GM21737 (cell line): ENCODE data around the gene CHCHD3.

Experiments used
- ATAC-seq: cut with Tn5 transposase; IDR thresholded peaks from one replicate; pipeline ENCODE4 v1.9.1; 2021; ENCODE audit warnings: mild to moderate bottlenecking, moderate library complexity; ENCODE audit not compliant: unreplicated experiment

The CHCHD3 gene

GRCh38 chr7:132756484-132756990 lies 325.4 kb downstream of the CHCHD3 start:
- no peak for ATAC-seq

GRCh38 chr7:132755538-132756483 lies 326.1 kb downstream of the CHCHD3 start:
- ATAC-seq, result no peak

- no peak for ATAC-seq
These were observed 329.5 kb downstream of the CHCHD3 start for GRCh38 chr7:132752431-132752830.

- no peak for ATAC-seq
These were observed 330.6 kb downstream of the CHCHD3 start for GRCh38 chr7:132751244-132751647.

- ATAC-seq, result no peak
These were observed 331.2 kb downstream of the CHCHD3 start for GRCh38 chr7:132750530-132751217.

- ATAC-seq, result no peak
These were observed 331.8 kb downstream of the CHCHD3 start for GRCh38 chr7:132750096-132750495.

GRCh38 chr7:132745510-132745909 lies 336.4 kb downstream of the CHCHD3 start:
- no peak for ATAC-seq

GRCh38 chr7:132743974-132744373 lies 337.9 kb downstream of the CHCHD3 start:
- ATAC-seq, result no peak

- ATAC-seq, result no peak
These were observed 339.7 kb downstream of the CHCHD3 start for GRCh38 chr7:132742189-132742612.

GRCh38 chr7:132740176-132740575 lies 341.7 kb downstream of the CHCHD3 start:
- no peak for ATAC-seq

- no peak for ATAC-seq
These were observed 342.5 kb downstream of the CHCHD3 start for GRCh38 chr7:132739271-132739955.

GRCh38 chr7:132738254-132738653 lies 343.6 kb downstream of the CHCHD3 start:
- ATAC-seq, result no peak

GRCh38 chr7:132735476-132735875 lies 346.4 kb downstream of the CHCHD3 start:
- no peak for ATAC-seq
